SK-N-SH (cell line): ENCODE measurements around the gene MYOD1. TPM values are rescaled to one million over a fixed set of nuclear protein-coding genes. Genes with fewer than 3 reads are reported as not detected.

Source experiments
- CTCF ChIA-PET: fragments of 300-600, 350-600 bp; formaldehyde crosslinking; extraction: SDS; loops from one replicate; lab custom pipeline; 2021; lab: Yijun Ruan, JAX
- POLR2A ChIA-PET: fragments of 350-600 bp; sonication (Branson Sonifier 250); formaldehyde crosslinking; extraction: SDS; loops from one replicate; lab custom pipeline; 2020; ENCODE audit warnings: antibody characterized with exemption, inconsistent platforms; lab: Yijun Ruan, JAX
- DNase-seq: peaks from one replicate; pipeline ENCODE4 v3.0.0; 2012
- H2AFZ ChIP-seq: fragments of 200-600 bp; sonication (generic); 2 replicates; pipeline ENCODE4 v1.8.1; 2016; ENCODE audit warnings: antibody characterized with exemption, mild to moderate bottlenecking, low read depth
- H3F3A ChIP-seq: fragments of 200-600 bp; sonication (generic); replicated peaks from 2 replicates; pipeline ENCODE3; 2016; ENCODE audit warnings: antibody characterized with exemption, mild to moderate bottlenecking; ENCODE audit not compliant: insufficient read depth
- H3K27ac ChIP-seq, 2 experiments: fragments of 200-500 bp in 1 of 2; fragments of 200-600 bp in 1 of 2; sonication (Bioruptor generic) in 1 of 2; sonication (generic), shearing (Covaris generic) in 1 of 2; 2 replicates each; pipeline versions ENCODE4 v1.5.1 to v1.6.1; 2014 to 2016; ENCODE audit warnings: low read depth in 2 of 2, inconsistent platforms in 1 of 2, low read length in 1 of 2, mild to moderate bottlenecking in 1 of 2, mixed read lengths in 1 of 2
- H3K27me3 ChIP-seq: fragments of 200-600 bp; sonication (generic), shearing (Covaris generic); 2 replicates; pipeline ENCODE4 v1.6.1; 2016; ENCODE audit warnings: mixed run types; ENCODE audit not compliant: insufficient read depth
- H3K36me3 ChIP-seq, 2 experiments: fragments of 200-500 bp in 1 of 2; fragments of 200-600 bp in 1 of 2; sonication (Bioruptor generic) in 1 of 2; sonication (generic) in 1 of 2; replicated peaks in 1 of 2; 2 replicates each; pipeline versions ENCODE3 to v1.5.1; 2014 to 2016; ENCODE audit warnings: low read length in 1 of 2, mild to moderate bottlenecking in 1 of 2; ENCODE audit not compliant: insufficient read depth in 2 of 2, control insufficient read depth in 1 of 2
- H3K4me1 ChIP-seq, 2 experiments: fragments of 200-500 bp in 1 of 2; fragments of 200-600 bp in 1 of 2; sonication (Bioruptor generic) in 1 of 2; sonication (generic), shearing (Covaris generic) in 1 of 2; 2 replicates each; pipeline versions ENCODE4 v1.5.1 to v1.6.1; 2014 to 2016; ENCODE audit warnings: low read depth in 1 of 2, low read length in 1 of 2, mixed run types in 1 of 2; ENCODE audit not compliant: insufficient read depth in 2 of 2, control insufficient read depth in 1 of 2
- H3K4me2 ChIP-seq: fragments of 200-600 bp; sonication (generic), shearing (Covaris generic); 2 replicates; pipeline ENCODE4 v1.6.1; 2017; ENCODE audit warnings: mixed run types
- H3K4me3 ChIP-seq, 2 experiments: fragments of 200-500 bp in 1 of 2; fragments of 200-600 bp in 1 of 2; sonication (Bioruptor generic) in 1 of 2; sonication (generic), shearing (Covaris generic) in 1 of 2; 2 replicates each; pipeline versions ENCODE4 v1.5.1 to v1.8.1; 2014 to 2016; ENCODE audit warnings: low read depth in 2 of 2, inconsistent platforms in 1 of 2, low read length in 1 of 2, mild to moderate bottlenecking in 1 of 2, mixed read lengths in 1 of 2, moderate library complexity in 1 of 2
- H3K79me2 ChIP-seq: fragments of 200-600 bp; sonication (generic); 2 replicates; pipeline ENCODE4 v1.8.1; 2017; ENCODE audit warnings: mild to moderate bottlenecking; ENCODE audit not compliant: insufficient read depth
- H3K9ac ChIP-seq: fragments of 200-600 bp; sonication (generic); 2 replicates; pipeline ENCODE4 v1.6.1; 2017; ENCODE audit warnings: mixed run types
- H3K9me2 ChIP-seq: fragments of 200-600 bp; sonication (generic); 2 replicates; pipeline ENCODE4 v1.6.1; 2017; ENCODE audit warnings: mixed run types
- H3K9me3 ChIP-seq: fragments of 200-600 bp; sonication (generic); 2 replicates; pipeline ENCODE4 v1.6.1; 2017; ENCODE audit warnings: mixed run types, mild to moderate bottlenecking, moderate library complexity
- H4K20me1 ChIP-seq: fragments of 200-600 bp; sonication (generic); 2 replicates; pipeline ENCODE4 v1.6.1; 2017; ENCODE audit warnings: mild to moderate bottlenecking, mixed run types; ENCODE audit not compliant: insufficient read depth
- CTCF ChIP-seq: fragments of 200-600 bp; sonication (generic); IDR thresholded peaks from 2 replicates; pipeline ENCODE4 v1.6.1; 2017; ENCODE audit warnings: antibody characterized with exemption, mild to moderate bottlenecking, moderate library complexity
- EP300 ChIP-seq, 2 experiments: IDR thresholded peaks; 2 replicates each; pipeline versions ENCODE4 v1.4.0 to v1.6.1; 2012; ENCODE audit warnings: borderline replicate concordance in 1 of 2, low read depth in 1 of 2, low read length in 1 of 2
- FOSL2 ChIP-seq: IDR thresholded peaks from 2 replicates; pipeline ENCODE4 v1.4.0; 2012; ENCODE audit warnings: low read depth, mild to moderate bottlenecking, moderate library complexity, borderline replicate concordance
- FOXM1 ChIP-seq: IDR thresholded peaks from 2 replicates; pipeline ENCODE4 v1.4.0; 2012; ENCODE audit warnings: low read depth, mild to moderate bottlenecking
- GABPA ChIP-seq: IDR thresholded peaks from 2 replicates; pipeline ENCODE4 v1.4.0; 2012; ENCODE audit warnings: low read depth, mild to moderate bottlenecking
- IRF3 ChIP-seq: fragments of 150-350 bp; IDR thresholded peaks from 2 replicates; pipeline ENCODE4 v1.6.1; 2016; ENCODE audit warnings: mild to moderate bottlenecking, low read depth, low read length
- JUND ChIP-seq: IDR thresholded peaks from 2 replicates; pipeline ENCODE4 v1.4.0; 2012
- MXI1 ChIP-seq: IDR thresholded peaks from 2 replicates; pipeline ENCODE4 v1.6.1; 2012; ENCODE audit warnings: mild to moderate bottlenecking, low read depth, low read length, improper control_type of control experiment
- NRF1 ChIP-seq: IDR thresholded peaks from 2 replicates; pipeline ENCODE4 v1.6.1; 2012; ENCODE audit warnings: low read depth, mild to moderate bottlenecking, low read length
- RAD21 ChIP-seq: IDR thresholded peaks from 2 replicates; pipeline ENCODE4 v1.6.1; 2012; ENCODE audit warnings: mild to moderate bottlenecking, low read length
- RCOR1 ChIP-seq: fragments of 150-350 bp; IDR thresholded peaks from 2 replicates; pipeline ENCODE4 v1.6.1; 2017; ENCODE audit warnings: antibody characterized with exemption, low read length
- RXRA ChIP-seq: IDR thresholded peaks from 2 replicates; pipeline ENCODE4 v1.4.0; 2012; ENCODE audit warnings: low read depth, mild to moderate bottlenecking, borderline replicate concordance
- SIN3A ChIP-seq: IDR thresholded peaks from 2 replicates; pipeline ENCODE4 v1.6.1; 2012; ENCODE audit warnings: low read depth, mild to moderate bottlenecking, low read length, moderate library complexity, borderline replicate concordance
- SMC3 ChIP-seq: IDR thresholded peaks from 2 replicates; pipeline ENCODE4 v1.6.1; 2012; ENCODE audit warnings: low read depth, low read length, improper control_type of control experiment
- TAF1 ChIP-seq: IDR thresholded peaks from 2 replicates; pipeline ENCODE4 v1.6.1; 2012; ENCODE audit warnings: low read depth, mild to moderate bottlenecking, low read length, moderate library complexity, borderline replicate concordance
- TCF12 ChIP-seq: IDR thresholded peaks from 2 replicates; pipeline ENCODE4 v1.4.0; 2012
- TEAD4 ChIP-seq: IDR thresholded peaks from 2 replicates; pipeline ENCODE4 v1.4.0; 2012; ENCODE audit warnings: mild to moderate bottlenecking, borderline replicate concordance; ENCODE audit not compliant: insufficient read depth
- USF1 ChIP-seq: IDR thresholded peaks from 2 replicates; pipeline ENCODE4 v1.4.0; 2012; ENCODE audit warnings: low read depth, borderline replicate concordance
- YY1 ChIP-seq: IDR thresholded peaks from 2 replicates; pipeline ENCODE4 v1.4.0; 2012; ENCODE audit warnings: low read depth, mild to moderate bottlenecking
- ZBTB33 ChIP-seq: IDR thresholded peaks from 2 replicates; pipeline ENCODE4 v1.4.0; 2012; ENCODE audit warnings: low read depth, borderline replicate concordance
- WGBS: methylation state at CpG from one replicate; pipeline ENCODE4 v1.1.6; 2017; ENCODE audit warnings: low lambda C conversion rate; 5-methylcytosine and 5-hydroxymethylcytosine counted together
- polyA plus RNA-seq, 3 experiments: library from polyadenylated mRNA; depleted of rRNA; stranded (reverse); fragments of >200 nt; gene quantifications; 2 replicates each; pipeline ENCODE4 v1.2.3, GENCODE V29; 2012

The MYOD1 gene
- polyA plus RNA-seq, 1 of the 3 experiments (the other 2 are of a cell fraction), result not detected

GRCh38 chr11:17751558-17751957 is 32.2 kb downstream of the MYOD1 start:
- Histone ChIP-seq H3K9ac (no peak overlapping the region), H3K9me3 (no peaks in the 10 kb centered on the region), H3K27me3 (no peaks in the 10 kb centered on the region), H3K79me2 (no peaks in the 10 kb centered on the region), H3K4me3 (no peak overlapping the region), H3K27ac (no peak overlapping the region), H4K20me1 (no peaks in the 10 kb centered on the region), H3K4me2 (no peak overlapping the region), H3F3A (no peaks in the 10 kb centered on the region), H3K4me1 (no peaks in the 10 kb centered on the region; a peak in 1 of 4 replicates), H3K36me3 (no peaks in the 10 kb centered on the region), H3K9me2 (no peaks in the 10 kb centered on the region), H2AFZ (no peak overlapping the region)
- WGBS, result 25% methylated on average over 2 of the region's 2 CpGs
- ChIA-PET CTCF (interaction anchor here (1.6 to 3.0 kb wide), 4 partner anchors 15 to 227 kb away, joined by 4 to 17 read pairs (median 7); partner anchors contain the start of gene KCNC1), POLR2A (no interaction called here)
- TF ChIP-seq ZBTB33 (no peak), GABPA (no peak), TCF12 (no peak), TEAD4 (no peak), MXI1 (no peak), RXRA (no peak), USF1 (no peak), NRF1 (no peak)
- no peak for DNase-seq

- H3K4me1 ChIP-seq, result no peaks in the 10 kb centered on the region; a peak in 1 of 4 replicates
- 0 out of 2 replicates have a peak, but pooled peaks cover 4% of the 10 kb centered on the region for H3K27me3 ChIP-seq
- no peak overlapping the region for H3K4me3 ChIP-seq
- ChIA-PET CTCF (interaction anchor here (0.6 to 3.0 kb wide), 7 partner anchors 9 to 227 kb away, joined by 3 to 17 read pairs (median 4); partner anchors contain the start of gene KCNC1), POLR2A (no interaction called here)
- H3F3A ChIP-seq, result no peaks in the 10 kb centered on the region
- H3K9me3 ChIP-seq, result no peaks in the 10 kb centered on the region
- H3K79me2 ChIP-seq, result no peaks in the 10 kb centered on the region
- no peak overlapping the region for H3K9ac ChIP-seq
- no peak overlapping the region for H2AFZ ChIP-seq
- no peak overlapping the region for H3K27ac ChIP-seq
- no peaks in the 10 kb centered on the region for H3K9me2 ChIP-seq
- H4K20me1 ChIP-seq, result no peaks in the 10 kb centered on the region
- no peaks in the 10 kb centered on the region for H3K36me3 ChIP-seq
- H3K4me2 ChIP-seq, result no peak overlapping the region
- 45% methylated on average over 7 of the region's 7 CpGs for WGBS
- DNase-seq, result no peak
- TF ChIP-seq RAD21 (no peak), RCOR1 (no peak), IRF3 (no peak), FOSL2 (no peak), JUND (no peak), SIN3A (no peak), TAF1 (no peak), NRF1 (no peak), CTCF (no peak), YY1 (no peak), FOXM1 (no peak), TCF12 (no peak), RXRA (no peak), SMC3 (no peak), EP300 (IDR thresholded peaks at IDR 0.05; ENCODE audit: borderline replicate concordance in 1 of 2, low read depth in 1 of 2, low read length in 1 of 2) (no peak), GABPA (no peak)
Measured at GRCh38 chr11:17752144-17752543, 32.8 kb downstream of the MYOD1 start.
